ENCODE results near the gene ZNF445.
"Not testable (repeated sequence)": the region's sequence is repeated elsewhere in the genome, so short reads cannot be mapped to it uniquely, and the experiment has no call there.

ZNF445 gene

GRCh38 chr3:44478055-44478468 is 592 bp upstream of the ZNF445 start:
- no peak for DNase-seq (ENCODE audit: low read depth, low spot score)
- peak overlapping the region; percentile 5 for H3K27ac ChIP-seq

DNA sequence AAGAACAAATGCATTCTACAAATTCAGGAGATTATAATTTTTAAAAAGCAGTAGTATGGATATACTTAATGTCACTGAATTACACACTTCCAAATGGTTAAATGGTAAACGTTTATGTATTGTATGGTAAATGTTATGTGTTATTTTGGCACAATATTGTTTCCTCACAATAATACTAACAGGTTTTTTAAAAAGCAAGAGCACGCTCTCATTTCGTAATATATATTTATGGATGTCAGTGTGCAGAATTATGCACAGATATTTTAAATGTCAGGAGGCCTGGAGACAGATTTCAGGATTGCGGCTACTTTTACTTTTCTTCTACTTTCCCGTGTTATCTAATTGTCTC is 533 bp downstream of the ZNF445 start:
- H3K27ac ChIP-seq = peak overlapping the region; percentile 5
- no peak for DNase-seq (ENCODE audit: low read depth, low spot score)

DNA sequence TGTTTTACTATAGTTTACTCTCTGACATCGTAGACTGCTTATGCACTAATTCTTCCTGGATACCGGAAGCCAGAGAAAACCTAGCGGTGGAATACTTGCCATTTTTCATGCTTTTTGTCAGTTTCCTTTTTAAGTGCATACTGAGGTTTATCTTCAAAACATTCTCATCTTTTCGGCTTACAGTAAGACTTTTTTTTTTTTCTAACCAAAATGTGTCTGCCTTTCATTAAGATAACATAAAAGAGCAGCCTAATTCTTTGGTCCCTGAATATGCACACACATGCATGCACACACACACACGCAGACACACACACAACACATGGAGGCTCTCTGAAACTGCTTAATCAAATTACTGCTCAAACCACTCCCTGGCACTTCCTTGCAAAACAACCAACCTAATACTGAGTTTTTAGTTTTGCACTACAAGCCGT is 1.3 kb downstream of the ZNF445 start:
- DNase-seq (ENCODE audit: low read depth, low spot score) = no peak
- H3K27ac ChIP-seq = no peak overlapping the region

- not testable (repeated sequence) for H3K27ac ChIP-seq; DNase-seq (ENCODE audit: low read depth, low spot score)
These were observed 2.6 kb downstream of the ZNF445 start for GRCh38 chr3:44474886-44475285.

GRCh38 chr3:44470430-44470829 is 7.0 kb downstream of the ZNF445 start:
- DNase-seq (ENCODE audit: low read depth, low spot score) = no peak
- H3K27ac ChIP-seq = no peak overlapping the region

DNA sequence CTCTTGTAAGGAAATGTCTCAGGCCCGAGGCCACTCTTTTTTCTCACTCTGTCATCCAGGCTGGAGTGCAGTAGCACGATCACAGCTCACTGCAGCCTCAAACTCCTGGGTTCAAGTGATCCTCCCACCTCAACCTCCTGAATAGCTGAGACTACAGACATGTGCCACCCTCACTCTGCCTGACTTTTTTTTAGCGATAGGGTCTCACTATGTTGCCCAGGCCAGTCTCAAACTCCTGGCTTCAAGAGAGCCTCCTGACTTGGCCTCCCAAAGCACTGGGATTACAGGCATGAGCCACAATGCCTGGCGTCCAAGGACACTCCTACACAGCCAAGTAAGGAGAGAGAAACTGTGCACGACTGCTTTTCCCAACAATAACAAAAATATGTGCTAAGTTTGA is 7.6 kb downstream of the ZNF445 start:
- no peak for DNase-seq (ENCODE audit: low read depth, low spot score)
- no peak overlapping the region for H3K27ac ChIP-seq

DNA sequence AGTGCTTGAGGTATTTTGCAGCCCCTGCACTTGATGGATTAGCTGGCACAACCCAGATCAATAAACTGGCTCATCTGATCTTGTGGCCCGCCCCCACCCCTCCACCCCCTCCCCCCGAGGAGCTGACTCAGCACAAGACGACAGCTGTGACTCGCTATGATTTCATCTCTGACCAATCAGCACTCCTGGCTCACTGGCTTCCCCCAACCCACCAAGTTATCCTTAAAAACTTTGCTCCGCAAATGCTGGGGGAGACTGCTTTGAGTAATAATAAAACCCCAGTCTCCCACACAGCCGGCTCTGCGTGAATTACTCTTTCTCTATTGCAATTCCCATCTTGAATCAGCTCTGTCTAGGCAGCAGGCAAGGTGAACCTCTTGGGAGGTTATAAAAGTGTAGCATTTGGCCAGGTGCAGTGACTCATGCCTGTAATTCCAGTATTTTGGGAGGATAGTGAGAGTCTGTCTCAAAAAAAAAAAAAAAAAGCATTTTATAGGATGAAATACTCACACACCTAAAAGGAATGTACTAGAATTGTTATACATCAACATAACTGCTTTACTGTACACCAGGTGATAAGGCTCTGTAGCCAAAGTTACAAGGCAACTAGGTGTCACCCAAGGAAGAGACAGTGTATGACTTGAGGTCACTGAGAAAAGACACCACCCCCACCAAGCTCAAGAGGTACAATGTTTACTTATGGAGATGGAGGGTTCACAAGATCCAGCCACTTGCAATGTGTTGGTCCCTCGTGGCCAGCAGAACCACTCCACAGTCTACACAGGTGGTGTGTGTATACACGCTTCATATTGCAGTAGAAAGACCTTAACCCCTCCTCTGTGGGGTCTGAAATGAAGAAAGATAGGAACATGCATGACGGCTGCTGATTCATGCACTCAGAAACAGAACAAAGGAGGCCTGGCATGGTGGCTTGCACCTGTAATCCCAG is 8.6 kb downstream of the ZNF445 start:
- peak overlapping the region; percentile 49 for H3K27ac ChIP-seq
- peak; percentile 45 for DNase-seq (ENCODE audit: low read depth, low spot score)

GRCh38 chr3:44468099-44468537 is 9.4 kb downstream of the ZNF445 start:
- peak overlapping the region; percentile 49 for H3K27ac ChIP-seq
- DNase-seq (ENCODE audit: low read depth, low spot score) = not testable (repeated sequence)

DNA sequence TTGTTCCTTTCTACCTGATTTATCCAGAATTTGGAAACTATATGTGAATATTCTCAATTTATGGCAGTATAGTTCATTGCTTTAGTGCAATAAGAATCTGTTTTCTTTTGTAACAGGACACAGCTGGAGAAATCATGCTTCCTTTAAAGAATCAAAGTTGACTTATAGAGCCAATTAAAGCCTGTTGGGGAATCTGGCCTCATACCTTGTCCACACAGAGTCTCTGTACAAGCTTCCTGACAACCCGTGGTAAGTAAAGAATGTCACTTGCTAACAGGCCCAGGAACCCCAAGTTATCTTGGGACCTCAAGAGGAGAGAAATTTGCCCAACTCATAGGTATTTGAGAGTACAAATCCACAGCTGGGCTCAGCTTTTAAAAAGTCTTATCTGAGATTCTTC is 10.2 kb downstream of the ZNF445 start:
- no peak for DNase-seq (ENCODE audit: low read depth, low spot score)
- H3K27ac ChIP-seq = no peak overlapping the region

DNA sequence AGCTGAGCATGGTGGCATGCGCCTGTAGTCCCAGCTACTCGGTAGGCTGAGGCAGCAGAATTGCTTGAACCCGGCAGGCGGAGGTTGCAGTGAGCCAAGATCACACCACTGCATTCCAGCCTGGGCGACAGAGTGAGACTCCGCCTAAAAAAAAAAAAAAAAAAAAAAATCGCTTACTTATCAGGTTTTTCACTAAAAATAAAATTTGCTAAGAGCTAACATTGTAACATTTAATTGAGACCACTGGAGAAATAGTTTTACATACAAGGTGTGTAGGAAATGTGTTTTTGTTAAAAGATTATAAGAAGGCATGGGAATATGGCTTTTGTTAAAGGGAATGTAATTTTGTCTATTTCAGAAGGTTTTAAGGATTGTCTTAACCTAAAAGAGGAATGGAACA is 12.6 kb downstream of the ZNF445 start:
- DNase-seq (ENCODE audit: low read depth, low spot score) = not testable (repeated sequence)

DNA sequence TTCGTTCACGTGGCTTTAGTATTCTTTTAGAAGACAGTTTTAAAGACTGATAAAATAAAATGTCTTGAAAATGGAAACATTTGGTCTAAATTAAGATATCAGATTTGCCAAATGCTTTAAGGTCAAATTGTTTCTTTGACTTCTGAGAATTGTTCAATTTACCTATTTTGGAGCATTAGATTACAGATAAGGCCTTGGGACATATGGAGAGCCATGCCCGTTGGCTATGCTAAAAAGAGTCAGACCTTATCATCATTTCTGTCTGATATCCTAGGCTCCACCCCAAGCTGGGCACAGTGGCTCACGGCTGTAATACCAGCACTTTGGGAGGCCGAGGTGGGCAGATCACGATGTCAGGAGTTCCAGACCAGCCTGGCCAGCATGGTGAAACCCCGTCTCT is 13.0 kb downstream of the ZNF445 start:
- H3K27ac ChIP-seq = no peak overlapping the region
- DNase-seq (ENCODE audit: low read depth, low spot score) = no peak

More for the DNA sequence above, 12.6 kb downstream of the ZNF445 start:
- not testable (repeated sequence) for H3K27ac ChIP-seq

DNA sequence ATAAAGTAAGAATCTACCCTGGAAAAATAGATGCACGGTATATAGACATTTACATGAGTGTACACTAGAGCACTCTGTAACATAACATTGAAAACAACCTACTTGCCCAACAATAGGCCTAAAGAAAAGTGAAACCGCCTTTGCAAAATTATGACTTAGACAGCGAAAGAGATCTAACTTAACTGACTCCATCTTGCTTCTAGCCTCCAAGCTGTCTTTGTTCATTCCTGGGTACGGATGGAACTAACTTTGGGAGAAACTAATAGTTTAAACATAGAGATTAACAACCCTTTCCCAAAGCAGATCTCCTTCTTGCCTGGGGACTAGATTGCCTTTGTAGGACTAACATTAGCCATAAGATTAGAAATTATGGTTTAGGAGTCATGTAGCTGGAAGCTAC is 17.4 kb downstream of the ZNF445 start:
- not testable (repeated sequence) for DNase-seq (ENCODE audit: low read depth, low spot score); H3K27ac ChIP-seq

- no peak overlapping the region for H3K27ac ChIP-seq
- DNase-seq (ENCODE audit: low read depth, low spot score) = no peak
These were observed 22.2 kb downstream of the ZNF445 start for GRCh38 chr3:44455318-44455717.

GRCh38 chr3:44454258-44454657 is 23.2 kb downstream of the ZNF445 start:
- no peak for DNase-seq (ENCODE audit: low read depth, low spot score)
- H3K27ac ChIP-seq = no peak overlapping the region

- no peak for DNase-seq (ENCODE audit: low read depth, low spot score)
These were observed 26.0 kb downstream of the ZNF445 start for GRCh38 chr3:44451441-44451840.

DNA sequence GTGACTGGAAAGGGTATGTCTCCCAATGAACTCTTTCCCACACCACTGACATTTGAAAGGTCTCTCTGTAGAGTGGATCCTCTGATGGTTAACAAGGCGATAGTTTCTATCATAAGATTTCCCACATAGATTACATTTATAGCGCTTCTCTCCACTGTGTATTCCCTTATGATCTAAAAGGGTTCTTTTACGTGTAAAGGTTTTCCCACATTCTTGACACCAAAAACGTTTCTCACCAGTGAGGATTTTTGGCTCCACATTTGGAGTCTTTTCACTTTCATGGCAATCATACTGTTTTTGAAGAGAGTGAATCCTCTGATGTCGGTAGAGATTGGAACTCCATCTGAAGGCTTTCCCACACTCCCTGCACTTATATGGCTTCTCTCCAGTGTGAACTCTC is 30.5 kb downstream of the ZNF445 start:
- no peak overlapping the region for H3K27ac ChIP-seq
- no peak for DNase-seq (ENCODE audit: low read depth, low spot score)

More at GRCh38 chr3:44451441-44451840, 26.0 kb downstream of the ZNF445 start:
- no peak overlapping the region for H3K27ac ChIP-seq

DNA sequence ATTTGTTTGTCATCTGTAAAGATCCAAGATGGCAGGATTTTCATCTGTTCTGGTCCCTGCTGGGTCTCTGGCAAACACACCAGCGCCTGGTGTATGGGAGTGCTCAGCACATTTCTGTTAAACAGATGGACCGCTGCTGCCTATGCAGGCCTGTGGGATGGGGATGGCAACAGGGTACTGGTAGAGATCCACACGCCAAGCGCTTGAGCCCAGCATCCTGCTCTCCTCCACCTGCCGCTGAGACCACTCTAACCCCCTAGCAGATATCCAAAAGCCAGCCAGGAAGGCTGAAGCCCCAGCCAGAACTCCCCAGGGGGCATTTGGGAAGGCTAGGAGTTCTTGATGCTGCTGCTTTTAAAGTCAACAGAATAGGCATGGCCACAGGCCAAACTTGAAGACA is 31.7 kb downstream of the ZNF445 start:
- no peak overlapping the region for H3K27ac ChIP-seq
- no peak for DNase-seq (ENCODE audit: low read depth, low spot score)

- H3K27ac ChIP-seq = no peak overlapping the region
- DNase-seq (ENCODE audit: low read depth, low spot score) = no peak
These were observed 32.4 kb downstream of the ZNF445 start for GRCh38 chr3:44444896-44445691.

DNA sequence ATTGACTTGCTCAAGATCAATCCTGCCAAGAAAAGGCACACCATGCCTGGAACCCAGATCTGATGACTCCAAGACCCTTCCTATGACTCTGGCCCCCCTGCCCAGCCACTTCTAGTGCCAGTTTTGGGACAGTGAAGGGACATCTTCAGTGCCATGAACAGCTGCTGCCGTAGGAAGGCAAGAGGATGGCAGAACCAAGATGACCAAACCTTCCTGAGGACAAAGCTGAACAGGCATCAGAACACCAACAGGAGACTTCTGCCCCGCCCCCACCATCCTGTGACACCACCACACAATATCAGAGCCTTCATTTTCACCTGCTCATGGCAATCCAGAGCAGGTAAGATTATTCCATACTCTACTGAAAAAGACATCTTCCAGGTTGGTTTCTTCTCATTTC is 33.0 kb downstream of the ZNF445 start:
- no peak for DNase-seq (ENCODE audit: low read depth, low spot score)
- no peak overlapping the region for H3K27ac ChIP-seq

DNA sequence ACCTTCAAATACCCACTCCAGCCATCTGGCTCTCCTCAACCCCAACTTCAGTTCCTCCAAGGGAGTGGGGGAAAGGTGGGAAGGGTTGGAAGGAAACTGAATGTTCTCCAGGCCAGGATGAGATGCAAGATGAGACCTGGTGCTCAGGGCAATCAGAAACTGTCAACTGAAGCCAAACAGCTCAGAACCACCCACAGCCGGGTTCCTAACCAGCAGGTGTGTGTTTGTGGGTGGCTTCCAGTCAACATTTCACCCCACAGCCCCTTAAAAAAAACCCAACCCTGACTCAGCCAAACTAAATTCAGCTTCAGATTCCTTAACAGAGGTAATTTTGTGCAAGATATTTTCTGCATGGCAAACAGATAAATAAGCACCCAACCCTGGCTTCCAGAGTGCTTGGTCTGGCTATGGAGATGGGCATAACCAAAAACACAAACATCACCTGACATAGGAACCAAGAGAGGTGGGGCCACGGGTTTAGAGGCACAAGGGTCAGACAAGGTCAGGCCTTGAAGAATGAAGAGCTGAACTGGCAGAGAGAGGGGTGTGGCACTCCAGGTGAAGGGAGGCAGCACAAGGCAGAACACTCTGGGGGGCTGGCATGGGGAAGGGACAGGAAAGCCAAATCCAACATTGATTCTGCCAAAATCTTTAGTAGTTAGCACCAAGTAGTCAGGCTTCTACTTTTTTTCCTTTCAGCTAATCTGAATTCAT is 34.7 kb downstream of the ZNF445 start:
- DNase-seq (ENCODE audit: low read depth, low spot score) = no peak
- H3K27ac ChIP-seq = no peak overlapping the region

Data from epithelial cell of prostate (primary cell).